ENCODE results near the gene TEX13A. TPM values are rescaled to one million over a fixed set of nuclear protein-coding genes. Genes with fewer than 3 reads are reported as not detected.

TEX13A gene
- total RNA-seq, 4 donors from 2014 or later, result not detected

- WGBS, 2 donors, result 66 to 68% methylated on average over 2 of the region's 2 CpGs
- H3K27me3 ChIP-seq, result peaks cover 0 to 4% of the 10 kb centered on the region in 2 donors
- no peak for TF ChIP-seq POLR2A (IDR thresholded peaks at IDR 0.05)
- TF ChIP-seq, protein P1, sequence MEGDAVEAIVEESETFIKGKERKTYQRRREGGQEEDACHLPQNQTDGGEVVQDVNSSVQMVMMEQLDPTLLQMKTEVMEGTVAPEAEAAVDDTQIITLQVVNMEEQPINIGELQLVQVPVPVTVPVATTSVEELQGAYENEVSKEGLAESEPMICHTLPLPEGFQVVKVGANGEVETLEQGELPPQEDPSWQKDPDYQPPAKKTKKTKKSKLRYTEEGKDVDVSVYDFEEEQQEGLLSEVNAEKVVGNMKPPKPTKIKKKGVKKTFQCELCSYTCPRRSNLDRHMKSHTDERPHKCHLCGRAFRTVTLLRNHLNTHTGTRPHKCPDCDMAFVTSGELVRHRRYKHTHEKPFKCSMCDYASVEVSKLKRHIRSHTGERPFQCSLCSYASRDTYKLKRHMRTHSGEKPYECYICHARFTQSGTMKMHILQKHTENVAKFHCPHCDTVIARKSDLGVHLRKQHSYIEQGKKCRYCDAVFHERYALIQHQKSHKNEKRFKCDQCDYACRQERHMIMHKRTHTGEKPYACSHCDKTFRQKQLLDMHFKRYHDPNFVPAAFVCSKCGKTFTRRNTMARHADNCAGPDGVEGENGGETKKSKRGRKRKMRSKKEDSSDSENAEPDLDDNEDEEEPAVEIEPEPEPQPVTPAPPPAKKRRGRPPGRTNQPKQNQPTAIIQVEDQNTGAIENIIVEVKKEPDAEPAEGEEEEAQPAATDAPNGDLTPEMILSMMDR (IDR thresholded peaks at IDR 0.05), result no peak
- no peak for TF ChIP-seq EP300 (IDR thresholded peaks at IDR 0.05)
- no peak for DNase-seq (ENCODE audit: low spot score in 2 of 2)
- H3K4me3 ChIP-seq, result no peak overlapping the region
- H3K9me3 ChIP-seq, result no peaks in the 10 kb centered on the region
- no peaks in the 10 kb centered on the region for H3K36me3 ChIP-seq
- no peaks in the 10 kb centered on the region for H3K4me1 ChIP-seq
- no peak overlapping the region for H3K27ac ChIP-seq
Measured at GRCh38 chrX:105228602-105229001, 8.1 kb upstream of the TEX13A start.

DNA sequence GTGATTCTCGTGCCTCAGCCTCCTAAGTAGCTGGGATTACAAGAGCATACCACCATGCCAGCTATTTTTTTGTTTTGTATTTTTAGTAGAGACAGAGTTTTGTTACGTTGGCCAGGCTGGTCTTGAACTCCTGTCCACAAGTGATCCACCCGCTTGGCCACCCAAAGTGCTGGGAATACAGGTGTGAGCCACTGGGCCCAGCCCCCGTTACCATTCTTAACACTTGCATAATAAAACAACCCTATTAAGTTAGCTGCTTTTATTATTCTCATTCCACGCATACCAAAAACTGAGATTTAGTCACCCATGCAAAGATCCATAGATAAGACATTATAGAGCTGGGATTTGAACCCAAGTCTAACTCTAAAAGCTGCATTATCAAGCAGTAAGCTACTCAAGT is 6.0 kb upstream of the TEX13A start:
- H3K27me3 ChIP-seq, result peaks cover 0 to 4% of the 10 kb centered on the region in 2 donors
- H3K9me3 ChIP-seq, result no peaks in the 10 kb centered on the region
- no peaks in the 10 kb centered on the region for H3K4me1 ChIP-seq
- no peak for DNase-seq (ENCODE audit: low spot score in 2 of 2)
- H3K4me3 ChIP-seq, result no peak overlapping the region
- TF ChIP-seq, protein P1 (IDR thresholded peaks at IDR 0.05), result no peak
- no peak for TF ChIP-seq POLR2A (IDR thresholded peaks at IDR 0.05)
- no peaks in the 10 kb centered on the region for H3K36me3 ChIP-seq
- whole genome bisulfite sequencing, 2 donors, result 68 to 88% methylated on average over 5 of the region's 5 CpGs
- no peak overlapping the region for H3K27ac ChIP-seq

DNA sequence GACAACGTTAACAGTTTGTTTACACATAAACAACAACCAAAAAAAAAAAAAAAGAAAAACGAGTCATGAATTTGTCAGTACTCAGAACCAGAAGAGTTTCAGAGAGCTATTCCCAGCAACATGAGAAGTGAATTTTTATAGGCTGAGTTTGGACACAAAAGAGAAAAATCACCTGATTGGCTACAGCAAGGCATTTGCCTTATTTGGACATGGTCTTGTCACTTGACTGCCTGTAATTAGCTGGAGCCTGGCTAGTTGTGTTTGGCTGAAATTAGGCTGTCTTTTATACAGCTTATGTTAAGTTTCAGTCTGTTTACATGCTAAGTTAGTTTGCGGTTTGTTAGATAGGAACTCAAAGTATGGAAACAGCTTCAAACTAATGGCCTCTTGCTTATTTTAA is 880 bp upstream of the TEX13A start:
- H3K4me1 ChIP-seq, result no peaks in the 10 kb centered on the region
- WGBS, 2 donors, result 74 to 79% methylated on average over 3 of the region's 3 CpGs
- TF ChIP-seq, protein P1 (IDR thresholded peaks at IDR 0.05), result no peak
- TF ChIP-seq POLR2A (IDR thresholded peaks at IDR 0.05) (no peak), EP300 (IDR thresholded peaks at IDR 0.05) (no peak)
- no peak overlapping the region for H3K4me3 ChIP-seq
- H3K27ac ChIP-seq, result no peak overlapping the region
- H3K27me3 ChIP-seq, result no peaks in the 10 kb centered on the region
- H3K36me3 ChIP-seq, result no peaks in the 10 kb centered on the region
- no peak for DNase-seq (ENCODE audit: low spot score in 2 of 2)
- no peaks in the 10 kb centered on the region for H3K9me3 ChIP-seq

GRCh38 chrX:105219454-105220401 is 766 bp downstream of the TEX13A start:
- Histone ChIP-seq H3K9me3 (no peaks in the 10 kb centered on the region), H3K27ac (no peak overlapping the region), H3K4me3 (no peak overlapping the region), H3K27me3 (no peaks in the 10 kb centered on the region), H3K4me1 (no peaks in the 10 kb centered on the region), H3K36me3 (no peaks in the 10 kb centered on the region)
- TF ChIP-seq, protein P1 (IDR thresholded peaks at IDR 0.05), result no peak
- TF ChIP-seq POLR2A (IDR thresholded peaks at IDR 0.05) (no peak), EP300 (IDR thresholded peaks at IDR 0.05) (no peak)
- WGBS, 2 donors, result 87 to 89% methylated on average over 9 to 22 of the region's 26 CpGs
- DNase-seq (ENCODE audit: low spot score in 2 of 2), result no peak

DNA sequence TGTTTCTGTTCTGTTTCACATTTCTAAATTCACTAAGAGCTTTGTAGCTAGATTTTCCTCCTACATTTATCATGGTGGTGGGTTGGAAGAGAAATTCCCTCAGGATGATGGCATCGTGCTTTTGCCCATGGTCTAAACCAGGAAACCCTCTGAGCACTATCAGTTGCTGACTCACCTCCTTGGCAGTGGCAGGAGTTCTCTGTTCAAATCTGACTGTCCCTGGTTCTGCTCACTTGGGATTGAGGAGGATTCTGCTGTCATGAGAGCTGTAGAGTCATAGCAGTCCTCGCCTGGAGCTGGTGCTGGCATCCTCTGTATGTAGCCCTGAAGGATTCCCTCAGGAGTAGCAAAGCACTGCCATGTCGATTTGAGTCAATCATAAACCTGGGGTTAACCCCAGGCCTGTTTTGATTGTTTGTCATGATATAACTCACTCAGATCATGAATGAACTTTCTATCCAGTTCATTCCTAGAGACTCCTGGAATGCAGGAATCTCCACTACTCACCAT is 9.4 kb downstream of the TEX13A start:
- TF ChIP-seq POLR2A (IDR thresholded peaks at IDR 0.05), result no peak
- TF ChIP-seq, protein P1 (IDR thresholded peaks at IDR 0.05), result no peak
- no peak for TF ChIP-seq EP300 (IDR thresholded peaks at IDR 0.05)
- Histone ChIP-seq H3K36me3 (no peaks in the 10 kb centered on the region), H3K4me3 (no peak overlapping the region), H3K9me3 (no peaks in the 10 kb centered on the region), H3K27ac (no peak overlapping the region), H3K4me1 (no peaks in the 10 kb centered on the region), H3K27me3 (peaks cover 0 to 21% of the 10 kb centered on the region in 2 donors)
- WGBS, 2 donors, result 76 to 92% methylated on average over 3 of the region's 3 CpGs
- no peak for DNase-seq (ENCODE audit: low spot score in 2 of 2)
